Gastrocnemius medialis (tissue), 4 donors: Measurements from ENCODE around the gene VPS36.

Experiments
- CTCF ChIP-seq, 5 experiments: fragments of 450-650 bp in 3 of 5; fragments of 200-600 bp in 2 of 5; sonication (generic) in 2 of 5; IDR thresholded peaks in 4 of 5; conservative IDR thresholded peaks in 1 of 5; 1 replicate in 4 of 5; 2 replicates in 1 of 5; pipeline ENCODE4 v1.5.1; 2016 to 2019; ENCODE audit warnings: antibody characterized with exemption in 5 of 5, mild to moderate bottlenecking in 3 of 5, moderate library complexity in 3 of 5
- POLR2A ChIP-seq, 2 donors: fragments of 450-650 bp; IDR thresholded peaks; one replicate each; pipeline ENCODE4 v1.6.1; 2017; ENCODE audit warnings: antibody characterized with exemption in 2 of 2, mild to moderate bottlenecking in 2 of 2, moderate library complexity in 2 of 2

- TF ChIP-seq CTCF (IDR thresholded peaks at IDR 0.05 in 4 of 5, conservative IDR thresholded peaks at IDR 0.05 in 1 of 5), result no peak
- TF ChIP-seq POLR2A (IDR thresholded peaks at IDR 0.05), result no peak
These were observed 4.0 kb upstream of the VPS36 start for GRCh38 chr13:52454459-52454819.
